ENCODE data around the gene CTIF. TPM values are rescaled to one million over a fixed set of nuclear protein-coding genes. Genes with fewer than 3 reads are reported as not detected.

Gene CTIF
- total RNA-seq, 4 donors from 2014 or later, result 29.0 to 61.5 (median 37.7) TPM

DNA sequence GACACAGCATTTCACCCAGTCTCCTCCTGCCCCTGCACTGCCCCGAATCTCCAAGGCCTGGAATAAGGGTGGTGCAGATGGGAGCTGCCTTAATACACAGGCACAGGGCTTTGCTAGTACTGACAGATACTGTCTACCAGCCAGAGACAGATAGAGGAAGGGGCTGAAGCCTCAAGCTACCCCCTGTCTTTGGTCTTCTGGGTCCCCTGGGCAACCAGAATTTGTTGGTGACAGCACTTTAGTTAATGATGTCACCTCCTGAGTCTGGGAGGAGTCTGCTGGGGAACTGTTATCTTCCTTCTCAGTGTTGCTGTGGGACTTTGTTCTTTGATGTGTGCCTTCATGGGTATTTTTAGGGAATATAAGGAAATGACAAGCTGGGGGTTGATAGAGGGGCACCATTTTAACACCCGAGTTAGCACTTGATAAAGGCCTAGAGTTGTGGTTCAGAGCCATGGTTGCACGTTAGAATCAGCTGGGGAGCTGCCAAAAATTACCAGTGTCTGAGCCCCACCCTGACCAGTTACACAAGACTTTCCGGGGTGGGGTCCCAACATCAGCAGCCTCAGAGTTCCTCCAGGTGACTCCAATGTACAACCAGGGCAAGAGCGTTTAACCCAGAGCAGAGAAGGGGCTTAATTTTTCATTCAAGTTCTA is 275.1 kb downstream of the CTIF start:
- no peak overlapping the region for H3K4me3 ChIP-seq
- peaks cover under 1% of the 10 kb centered on the region for H3K36me3 ChIP-seq
- no peaks in the 10 kb centered on the region for H3K27me3 ChIP-seq
- peaks cover 10% of the 10 kb centered on the region for H3K4me1 ChIP-seq
- no peak for TF ChIP-seq EP300 (IDR thresholded peaks at IDR 0.05)
- TF ChIP-seq POLR2AphosphoS5 (IDR thresholded peaks at IDR 0.05), result no peak
- no peak for TF ChIP-seq POLR2A (IDR thresholded peaks at IDR 0.05)
- TF ChIP-seq, protein P1, sequence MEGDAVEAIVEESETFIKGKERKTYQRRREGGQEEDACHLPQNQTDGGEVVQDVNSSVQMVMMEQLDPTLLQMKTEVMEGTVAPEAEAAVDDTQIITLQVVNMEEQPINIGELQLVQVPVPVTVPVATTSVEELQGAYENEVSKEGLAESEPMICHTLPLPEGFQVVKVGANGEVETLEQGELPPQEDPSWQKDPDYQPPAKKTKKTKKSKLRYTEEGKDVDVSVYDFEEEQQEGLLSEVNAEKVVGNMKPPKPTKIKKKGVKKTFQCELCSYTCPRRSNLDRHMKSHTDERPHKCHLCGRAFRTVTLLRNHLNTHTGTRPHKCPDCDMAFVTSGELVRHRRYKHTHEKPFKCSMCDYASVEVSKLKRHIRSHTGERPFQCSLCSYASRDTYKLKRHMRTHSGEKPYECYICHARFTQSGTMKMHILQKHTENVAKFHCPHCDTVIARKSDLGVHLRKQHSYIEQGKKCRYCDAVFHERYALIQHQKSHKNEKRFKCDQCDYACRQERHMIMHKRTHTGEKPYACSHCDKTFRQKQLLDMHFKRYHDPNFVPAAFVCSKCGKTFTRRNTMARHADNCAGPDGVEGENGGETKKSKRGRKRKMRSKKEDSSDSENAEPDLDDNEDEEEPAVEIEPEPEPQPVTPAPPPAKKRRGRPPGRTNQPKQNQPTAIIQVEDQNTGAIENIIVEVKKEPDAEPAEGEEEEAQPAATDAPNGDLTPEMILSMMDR (IDR thresholded peaks at IDR 0.05), result no peak
- H3K9me3 ChIP-seq, result no peaks in the 10 kb centered on the region
- WGBS, result 46% methylated on average over 4 of the region's 5 CpGs
- no peak overlapping the region for H3K27ac ChIP-seq
- DNase-seq (ENCODE audit: low spot score in 2 of 2), result peak; percentile 31 to 50

DNA sequence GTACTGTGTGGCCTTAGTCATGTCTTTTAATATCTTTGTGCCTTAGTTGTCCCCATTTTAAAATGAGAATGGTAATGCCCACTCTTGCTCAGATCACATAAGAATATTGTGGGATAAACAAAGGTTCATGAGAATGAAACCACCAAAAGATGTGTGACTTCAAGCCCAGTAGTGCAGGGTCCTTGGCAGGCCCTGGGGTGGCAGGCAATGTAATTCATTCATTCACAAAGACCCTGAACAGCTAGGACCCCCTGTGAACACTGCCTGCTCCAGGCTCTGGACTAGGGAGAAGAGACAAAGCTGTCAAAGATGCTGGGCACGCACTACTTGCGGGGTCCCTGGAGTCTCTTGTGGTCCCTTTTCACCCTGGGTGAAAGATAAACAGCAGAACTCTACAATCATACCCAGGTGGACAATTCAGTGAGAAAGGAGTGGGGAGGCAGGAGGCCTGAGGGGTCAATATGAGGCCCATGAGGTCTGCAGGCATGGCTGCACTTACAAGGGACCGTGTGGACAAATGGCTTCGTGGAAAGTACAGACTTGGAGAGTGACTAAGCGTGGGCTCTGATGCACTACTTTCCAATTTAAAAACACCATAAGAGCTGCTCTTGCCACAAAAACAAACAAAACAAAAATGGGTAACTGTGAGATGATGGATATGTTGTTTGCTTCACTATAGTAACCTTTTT is 275.8 kb downstream of the CTIF start:
- no peak overlapping the region for H3K27ac ChIP-seq
- 87% methylated on average over 5 of the region's 5 CpGs for WGBS
- peak; percentile 26 to 40 for DNase-seq (ENCODE audit: low spot score in 2 of 2)

DNA sequence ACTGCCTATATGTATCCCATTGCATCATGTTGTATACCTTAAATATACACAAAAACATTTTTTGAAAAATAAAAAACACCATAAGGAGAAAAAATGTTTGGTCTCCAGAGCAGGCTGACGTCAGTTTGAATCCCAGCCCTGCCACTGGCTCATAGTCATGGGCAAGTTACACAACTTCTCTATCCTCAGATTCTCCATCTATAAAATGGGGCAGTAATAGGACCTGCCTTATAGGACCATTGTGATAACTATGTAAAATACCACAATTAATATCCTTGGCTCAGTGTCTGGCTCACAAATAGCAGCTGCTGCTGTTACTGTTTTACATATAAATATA is 276.3 kb downstream of the CTIF start:
- WGBS, result 92% methylated on average over 1 of the region's 1 CpG
- H3K4me1 ChIP-seq, result peaks cover 10% of the 10 kb centered on the region
- peaks cover 8% of the 10 kb centered on the region for H3K36me3 ChIP-seq
- DNase-seq (ENCODE audit: low spot score in 2 of 2), result peak in 1 of 2 donors; percentile 2
- TF ChIP-seq, protein P1 (IDR thresholded peaks at IDR 0.05), result no peak
- TF ChIP-seq POLR2A (IDR thresholded peaks at IDR 0.05) (no peak), POLR2AphosphoS5 (IDR thresholded peaks at IDR 0.05) (no peak), EP300 (IDR thresholded peaks at IDR 0.05) (no peak)
- H3K9me3 ChIP-seq, result no peaks in the 10 kb centered on the region
- no peaks in the 10 kb centered on the region for H3K27me3 ChIP-seq
- no peak overlapping the region for H3K4me3 ChIP-seq
- H3K27ac ChIP-seq, result no peak overlapping the region

More for the DNA sequence above, 275.8 kb downstream of the CTIF start:
- no peak for TF ChIP-seq POLR2AphosphoS5 (IDR thresholded peaks at IDR 0.05)
- TF ChIP-seq POLR2A (IDR thresholded peaks at IDR 0.05), result no peak
- no peak for TF ChIP-seq EP300 (IDR thresholded peaks at IDR 0.05)
- TF ChIP-seq, protein P1 (IDR thresholded peaks at IDR 0.05), result no peak
- Histone ChIP-seq H3K4me1 (peaks cover 10% of the 10 kb centered on the region), H3K27me3 (no peaks in the 10 kb centered on the region), H3K9me3 (no peaks in the 10 kb centered on the region), H3K4me3 (no peak overlapping the region), H3K36me3 (peaks cover 7% of the 10 kb centered on the region)

DNA sequence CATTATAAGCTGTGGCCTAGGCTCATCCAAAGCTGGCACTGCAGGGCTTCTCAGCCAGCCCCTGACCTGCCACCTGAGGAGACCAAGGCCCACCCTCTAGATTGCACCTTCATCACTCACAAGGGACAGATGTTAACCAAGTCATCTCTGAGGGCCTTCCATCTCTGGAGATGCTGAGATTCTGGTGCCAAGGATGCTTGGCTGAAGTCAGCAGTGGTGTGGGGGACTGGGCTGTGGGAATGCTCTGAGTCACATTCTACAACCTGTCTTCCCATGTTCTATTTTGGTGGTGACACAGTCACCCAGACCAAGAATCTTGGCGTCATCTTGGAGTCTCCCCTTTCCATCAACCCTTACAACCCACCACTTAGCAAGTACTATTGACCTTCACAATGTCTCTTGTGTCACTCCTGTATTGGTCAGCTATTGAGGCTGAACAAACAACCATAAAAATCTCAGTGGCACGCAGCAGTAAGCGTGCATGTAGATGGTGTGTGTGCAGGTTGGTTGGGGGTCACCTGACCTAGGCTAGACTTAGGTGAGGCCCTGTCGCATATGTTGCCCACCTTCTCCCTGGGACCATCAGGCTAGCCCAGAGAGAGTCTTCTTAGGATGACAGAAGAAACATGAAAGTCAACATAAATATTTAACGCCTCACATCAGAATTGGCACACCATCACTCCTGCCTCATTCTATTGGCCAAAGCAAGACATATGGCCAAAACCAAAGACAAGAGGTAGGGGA is 276.9 kb downstream of the CTIF start:
- H3K27me3 ChIP-seq, result no peaks in the 10 kb centered on the region
- TF ChIP-seq EP300 (IDR thresholded peaks at IDR 0.05) (no peak), POLR2A (IDR thresholded peaks at IDR 0.05) (no peak), POLR2AphosphoS5 (IDR thresholded peaks at IDR 0.05) (no peak)
- TF ChIP-seq, protein P1 (IDR thresholded peaks at IDR 0.05), result no peak
- H3K4me3 ChIP-seq, result no peak overlapping the region
- H3K4me1 ChIP-seq, result peaks cover 10% of the 10 kb centered on the region
- 92% methylated on average over 5 of the region's 5 CpGs for WGBS
- DNase-seq (ENCODE audit: low spot score in 2 of 2), result peak; percentile 4 to 43
- peaks cover 8% of the 10 kb centered on the region for H3K36me3 ChIP-seq
- no peaks in the 10 kb centered on the region for H3K9me3 ChIP-seq
- no peak overlapping the region for H3K27ac ChIP-seq

DNA sequence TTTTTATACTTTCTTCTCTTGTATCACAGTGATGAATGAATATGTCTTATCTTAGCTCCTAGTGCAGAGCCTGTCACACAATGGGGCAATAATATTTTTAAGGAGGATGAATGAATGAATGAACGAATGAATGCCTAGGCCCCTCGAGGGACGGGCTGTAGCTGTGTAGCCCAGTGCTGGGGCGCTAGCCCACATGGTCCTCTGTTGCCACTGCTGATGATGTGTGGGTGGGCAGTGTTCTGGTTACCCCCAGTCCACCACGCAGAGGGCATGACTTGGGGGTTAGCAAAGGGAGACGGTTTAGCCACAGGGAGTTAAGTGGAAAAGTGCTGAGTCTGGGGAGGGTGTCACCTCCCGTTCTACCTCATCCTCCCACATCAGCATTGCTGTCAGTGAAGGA is 277.7 kb downstream of the CTIF start:
- TF ChIP-seq POLR2A (IDR thresholded peaks at IDR 0.05) (no peak), POLR2AphosphoS5 (IDR thresholded peaks at IDR 0.05) (no peak), EP300 (IDR thresholded peaks at IDR 0.05) (no peak)
- TF ChIP-seq, protein P1 (IDR thresholded peaks at IDR 0.05), result no peak
- Histone ChIP-seq H3K4me3 (no peak overlapping the region), H3K4me1 (peaks cover 10% of the 10 kb centered on the region), H3K27ac (no peak overlapping the region), H3K27me3 (no peaks in the 10 kb centered on the region), H3K9me3 (no peaks in the 10 kb centered on the region), H3K36me3 (peaks cover 8% of the 10 kb centered on the region)
- peak; percentile 26 to 31 for DNase-seq (ENCODE audit: low spot score in 2 of 2)
- 80% methylated on average over 7 of the region's 7 CpGs for WGBS
